HG02884 (cell line): ENCODE measurements around the gene ULBP2.
"Not testable (repeated sequence)": the region's sequence is repeated elsewhere in the genome, so short reads cannot be mapped to it uniquely, and the experiment has no call there.

Experiments
- ATAC-seq: cut with Tn5 transposase; IDR thresholded peaks from one replicate; pipeline ENCODE4 v1.9.1; 2021; ENCODE audit warnings: mild to moderate bottlenecking, moderate library complexity; ENCODE audit not compliant: unreplicated experiment

Gene ULBP2

DNA sequence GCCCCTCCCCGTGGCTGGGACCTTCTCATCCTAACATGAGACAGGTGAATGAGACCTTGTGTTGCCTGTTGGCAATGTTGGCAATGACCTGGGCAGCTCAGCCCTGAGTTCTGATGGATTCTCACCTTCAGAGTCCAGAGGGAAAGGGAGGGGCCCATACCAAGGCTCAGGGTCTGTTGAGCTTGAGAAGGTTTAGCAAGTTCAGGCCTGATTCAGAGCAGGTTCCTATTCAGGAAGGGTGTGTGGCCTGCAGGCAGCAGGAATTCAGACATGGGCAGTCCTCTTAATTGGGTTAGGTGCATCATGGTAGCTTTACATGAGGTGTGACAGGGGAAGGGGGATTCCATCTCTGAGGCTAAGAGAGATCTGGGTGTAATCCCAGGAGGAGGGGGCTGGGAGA is 5.7 kb downstream of the ULBP2 start:
- ATAC-seq = not testable (repeated sequence)

DNA sequence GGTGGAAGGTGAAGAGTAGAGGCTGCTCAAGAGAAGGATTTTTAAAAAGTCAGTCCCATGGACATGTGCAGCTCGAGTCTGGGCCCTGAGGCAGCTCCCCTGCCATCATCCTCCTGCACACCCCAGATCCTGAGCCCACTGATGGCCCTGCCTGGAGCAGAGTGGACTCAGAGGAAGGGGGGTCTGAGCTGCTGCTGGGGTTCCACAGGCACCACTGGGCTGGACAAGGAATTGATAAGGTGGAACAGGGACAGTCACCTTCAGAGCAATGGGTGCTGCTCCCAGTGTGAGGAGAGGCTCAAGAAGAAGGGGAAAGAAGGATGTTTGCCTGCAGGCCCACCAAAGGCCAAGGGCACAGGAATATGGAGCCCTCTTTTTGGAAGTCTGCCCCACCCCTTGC is 6.2 kb downstream of the ULBP2 start:
- no peak for ATAC-seq

DNA sequence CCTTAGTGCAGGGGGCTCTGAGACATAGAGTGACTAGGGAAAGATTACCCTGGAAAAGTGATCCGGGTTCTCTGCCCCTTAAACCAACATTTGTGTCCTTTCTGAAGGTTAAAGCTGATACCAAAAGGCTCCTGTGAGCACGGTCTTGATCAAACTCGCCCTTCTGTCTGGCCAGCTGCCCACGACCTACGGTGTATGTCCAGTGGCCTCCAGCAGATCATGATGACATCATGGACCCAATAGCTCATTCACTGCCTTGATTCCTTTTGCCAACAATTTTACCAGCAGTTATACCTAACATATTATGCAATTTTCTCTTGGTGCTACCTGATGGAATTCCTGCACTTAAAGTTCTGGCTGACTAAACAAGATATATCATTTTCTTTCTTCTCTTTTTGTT is 6.8 kb downstream of the ULBP2 start:
- ATAC-seq = no peak

DNA sequence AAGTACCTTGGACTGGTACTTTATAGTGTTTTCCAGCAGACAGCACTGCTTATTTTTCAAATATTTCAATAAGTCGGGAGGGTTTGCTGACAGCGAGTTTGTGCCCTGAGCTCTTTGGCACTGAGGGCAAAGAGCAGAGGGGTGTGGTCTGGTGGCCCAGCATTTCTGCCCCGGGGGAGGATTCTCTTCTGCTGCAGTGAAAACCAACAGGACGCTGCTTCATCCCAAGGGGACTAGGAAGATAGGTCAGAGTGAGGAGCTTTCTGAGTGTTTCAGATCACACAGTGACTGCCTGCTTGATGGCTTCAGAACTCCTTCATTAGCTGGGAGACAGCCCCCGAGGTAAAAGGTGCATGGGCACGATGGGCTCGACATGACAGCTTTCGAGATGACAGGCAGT is 8.6 kb downstream of the ULBP2 start:
- no peak for ATAC-seq

DNA sequence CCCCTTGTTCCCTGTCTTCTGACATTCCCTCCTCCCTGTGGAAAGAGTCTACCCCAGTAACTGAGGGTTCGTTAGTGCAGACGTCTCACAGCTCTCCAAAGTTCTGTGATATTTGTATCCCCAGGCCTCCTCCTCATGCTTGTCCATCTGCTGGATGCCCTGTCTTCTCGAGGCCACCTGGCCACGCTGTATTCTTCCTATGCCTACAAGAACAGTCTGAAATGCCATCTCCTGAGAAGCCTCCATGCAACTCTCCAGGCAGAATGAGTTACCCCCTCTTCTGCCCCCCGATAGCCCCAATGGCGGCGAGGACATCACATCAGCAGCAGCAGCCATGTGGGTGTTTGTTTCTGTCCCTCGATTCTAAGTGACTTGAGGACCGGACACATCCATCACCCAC is 9.3 kb downstream of the ULBP2 start:
- no peak for ATAC-seq

DNA sequence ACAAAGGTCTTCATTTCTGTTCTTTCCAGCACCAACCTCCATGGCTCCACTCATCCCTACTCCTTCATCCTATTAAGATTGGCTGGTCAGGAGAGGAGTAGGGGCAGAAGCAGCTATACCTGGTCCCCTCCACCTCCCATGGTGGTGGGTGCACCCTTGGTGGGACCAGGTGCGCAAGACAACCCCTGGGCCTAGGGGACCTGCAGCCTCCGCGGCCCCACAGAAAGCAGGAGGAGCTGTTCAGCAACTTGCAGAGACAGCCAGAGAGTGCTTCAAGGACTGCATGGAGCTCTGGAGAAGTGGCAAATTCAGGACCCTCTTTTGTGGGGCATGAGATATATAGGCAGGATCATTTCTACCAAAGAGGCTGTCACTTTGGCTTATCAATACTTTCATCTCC is 9.8 kb downstream of the ULBP2 start:
- no peak for ATAC-seq

DNA sequence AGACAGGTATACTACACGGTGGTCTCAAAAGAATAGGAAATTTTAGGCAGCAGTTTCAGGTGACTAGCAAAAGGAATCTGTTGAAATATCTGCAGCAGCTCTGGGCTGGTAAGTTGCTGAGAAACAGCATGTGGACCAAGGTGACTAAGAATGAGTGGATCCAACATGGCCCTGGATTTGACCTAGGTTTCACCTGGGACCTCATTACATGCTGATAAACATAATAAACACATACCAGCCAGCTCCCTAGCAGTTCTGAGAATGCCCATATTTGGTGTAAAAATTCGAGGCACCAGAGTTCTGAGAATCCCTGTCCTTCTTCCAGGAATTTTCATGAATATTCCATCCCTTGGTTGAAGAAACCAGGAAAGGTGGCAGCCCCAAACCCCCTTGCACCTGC is 11.6 kb downstream of the ULBP2 start:
- ATAC-seq = not testable (repeated sequence)

DNA sequence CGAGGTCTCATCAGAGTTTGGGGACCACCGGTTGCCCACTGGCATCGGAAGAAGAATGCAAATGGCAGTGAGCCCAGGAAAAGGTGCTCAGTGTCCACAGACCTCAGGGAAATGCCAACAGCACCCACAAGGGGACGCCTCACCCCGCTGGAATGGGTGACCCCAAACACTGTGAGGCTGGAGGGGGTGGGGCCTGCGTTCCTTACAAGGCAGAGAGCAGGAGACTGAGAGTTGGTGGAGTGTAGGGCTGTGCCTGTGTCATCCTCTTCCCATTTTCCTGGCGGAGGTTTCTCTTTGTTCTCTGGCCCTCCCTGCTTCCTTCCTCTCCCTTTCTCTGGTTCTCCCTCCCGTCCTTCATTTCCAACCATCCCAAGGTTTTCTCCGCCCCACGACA is 12.1 kb downstream of the ULBP2 start:
- ATAC-seq = not testable (repeated sequence)

DNA sequence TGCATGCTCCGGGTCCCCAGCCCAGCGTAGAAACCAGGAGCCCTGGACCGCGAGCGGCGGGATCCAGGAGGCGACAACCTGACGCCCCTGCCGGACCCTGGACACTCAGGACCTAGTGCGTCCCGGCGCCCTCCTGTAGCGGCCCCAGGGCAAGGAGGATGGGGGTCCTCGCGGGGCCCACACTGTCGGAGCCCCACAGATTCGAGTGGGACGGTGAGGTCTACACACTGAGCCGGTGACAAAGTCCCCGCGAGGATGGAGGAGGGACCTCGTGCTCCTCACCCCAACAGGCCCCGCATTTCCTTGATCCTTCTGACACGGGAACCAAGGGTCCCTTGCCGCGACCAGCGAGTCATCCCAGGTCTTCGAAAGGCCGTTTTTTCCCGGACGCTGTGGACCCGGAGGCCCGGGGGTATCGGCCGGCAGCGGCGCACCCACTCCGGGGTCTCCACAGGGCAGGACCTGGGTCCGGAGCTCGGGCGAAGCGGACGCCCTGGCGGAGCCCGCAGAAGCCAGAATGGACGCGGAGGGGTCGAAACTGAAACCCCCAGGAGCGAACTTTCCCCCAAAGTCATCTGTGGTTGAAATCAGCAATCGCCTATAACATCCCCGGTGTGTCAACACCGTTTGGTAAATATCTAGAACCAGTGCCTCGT is 12.6 kb downstream of the ULBP2 start:
- not testable (repeated sequence) for ATAC-seq

DNA sequence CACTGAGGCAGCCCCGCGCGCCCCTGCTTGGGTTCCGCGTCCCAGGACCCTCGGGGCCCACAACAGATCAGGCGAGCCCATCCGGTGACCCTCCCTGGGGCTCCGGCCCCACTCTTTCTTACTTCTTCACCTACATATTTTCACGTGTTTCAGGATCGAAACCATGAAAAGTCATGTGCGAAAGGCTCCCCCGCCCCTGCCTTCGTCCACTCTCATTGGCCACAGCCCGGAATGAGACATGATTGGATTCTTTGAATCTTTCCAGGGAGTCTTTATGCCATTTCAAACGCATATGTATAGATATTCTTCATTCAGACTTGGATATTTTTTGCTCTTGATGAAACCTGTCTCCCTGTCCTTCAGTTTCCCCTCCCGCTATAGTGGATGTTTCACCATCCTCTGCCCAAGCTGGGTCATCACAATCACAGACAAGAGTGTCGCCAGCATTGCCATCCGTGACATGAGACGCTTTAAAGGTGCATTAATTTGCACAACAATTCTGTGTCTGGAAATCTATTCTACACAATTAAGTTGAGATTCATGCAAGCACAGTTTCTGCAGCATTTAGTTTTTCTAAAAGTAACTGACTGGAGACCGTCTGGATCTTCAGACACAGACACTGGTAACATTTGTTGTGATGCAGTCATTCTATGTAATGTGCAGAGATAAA is 13.3 kb downstream of the ULBP2 start:
- not testable (repeated sequence) for ATAC-seq

DNA sequence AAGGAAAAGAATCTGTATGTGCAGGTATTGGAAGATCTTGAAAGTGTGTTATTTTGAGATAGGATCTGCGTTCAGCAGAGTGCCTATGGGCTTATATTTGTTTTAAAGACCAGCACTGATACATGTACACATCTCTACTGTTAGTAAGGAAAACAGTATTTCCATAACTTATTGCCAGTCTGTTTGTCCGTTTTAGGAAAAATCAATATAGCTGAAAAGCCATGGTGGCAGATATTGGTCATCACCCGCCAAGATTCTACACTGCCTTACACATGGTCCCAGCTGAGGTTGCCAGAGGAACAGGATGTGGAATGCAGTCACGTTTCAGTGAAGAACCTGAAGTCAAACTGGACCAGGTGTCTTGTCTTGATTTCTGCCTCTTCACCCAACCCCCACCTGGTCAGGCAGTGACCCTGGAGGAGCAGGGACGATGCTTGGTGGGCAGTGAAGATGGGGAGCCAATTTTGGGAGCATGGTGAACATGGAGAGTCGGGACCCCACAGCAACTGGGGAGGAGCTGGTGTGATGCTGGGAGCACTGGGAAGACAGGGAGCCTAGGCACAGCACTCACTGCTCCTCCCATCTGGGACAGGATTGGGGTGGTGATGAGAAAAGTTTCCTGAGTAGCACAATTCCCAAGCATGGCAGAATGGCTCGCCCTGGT is 14.0 kb downstream of the ULBP2 start:
- not testable (repeated sequence) for ATAC-seq

DNA sequence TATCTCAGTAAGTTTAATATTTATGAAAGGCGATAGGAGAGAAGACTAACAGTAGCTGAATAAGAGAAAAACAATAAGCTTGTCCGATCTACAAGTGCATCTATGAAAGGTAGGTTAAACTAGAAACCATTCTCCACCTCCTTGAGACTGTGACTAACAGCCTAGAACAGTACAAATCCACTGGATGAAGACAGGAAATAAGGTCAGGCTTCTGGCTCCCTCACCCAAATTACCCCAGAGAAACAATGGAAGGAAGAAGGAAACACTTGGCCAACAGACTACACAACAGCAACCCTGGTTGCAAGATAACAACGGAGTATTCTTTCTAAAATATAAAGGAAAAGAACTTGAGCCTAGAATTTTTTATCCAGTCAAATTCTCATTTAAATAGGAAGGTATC is 16.3 kb downstream of the ULBP2 start:
- ATAC-seq = not testable (repeated sequence)

DNA sequence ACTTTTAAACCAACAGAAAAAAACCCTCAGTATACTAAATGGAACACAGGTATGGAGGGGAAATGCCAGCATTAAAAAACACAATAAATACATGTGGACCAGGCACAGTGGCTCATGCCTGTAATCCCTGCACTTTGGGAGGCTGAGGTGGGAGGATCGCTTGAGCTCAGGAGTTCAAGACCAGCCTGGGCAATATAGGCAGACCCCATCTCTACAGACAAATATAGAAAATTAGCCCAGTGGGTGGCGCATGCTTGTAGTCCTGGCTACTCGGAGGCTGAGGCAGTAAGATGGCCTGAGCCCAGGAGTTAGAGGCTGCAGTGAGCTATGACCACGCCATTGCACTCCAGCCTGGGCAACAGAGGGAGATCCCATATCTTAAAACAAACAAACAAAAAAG is 18.0 kb downstream of the ULBP2 start:
- ATAC-seq = not testable (repeated sequence)

DNA sequence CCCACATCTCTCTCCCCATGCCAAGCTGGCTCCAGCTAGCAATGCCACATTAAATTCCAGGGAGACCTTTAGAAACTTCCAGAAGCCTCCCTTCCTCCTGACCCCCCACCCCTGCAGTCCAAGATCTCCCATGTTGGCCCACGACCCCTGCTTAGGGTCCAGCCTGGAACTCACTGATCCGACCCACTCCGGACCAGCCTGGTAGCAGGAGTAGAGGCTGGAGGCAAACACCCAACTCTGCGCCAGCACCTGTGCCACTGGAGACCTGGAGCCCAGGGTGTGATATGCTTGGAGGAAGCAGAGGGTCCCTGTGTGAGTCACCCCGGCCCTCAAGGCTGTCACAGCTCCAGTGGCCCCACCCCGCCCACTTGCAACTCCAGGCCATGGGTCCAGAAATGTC is 18.7 kb downstream of the ULBP2 start:
- ATAC-seq = no peak

DNA sequence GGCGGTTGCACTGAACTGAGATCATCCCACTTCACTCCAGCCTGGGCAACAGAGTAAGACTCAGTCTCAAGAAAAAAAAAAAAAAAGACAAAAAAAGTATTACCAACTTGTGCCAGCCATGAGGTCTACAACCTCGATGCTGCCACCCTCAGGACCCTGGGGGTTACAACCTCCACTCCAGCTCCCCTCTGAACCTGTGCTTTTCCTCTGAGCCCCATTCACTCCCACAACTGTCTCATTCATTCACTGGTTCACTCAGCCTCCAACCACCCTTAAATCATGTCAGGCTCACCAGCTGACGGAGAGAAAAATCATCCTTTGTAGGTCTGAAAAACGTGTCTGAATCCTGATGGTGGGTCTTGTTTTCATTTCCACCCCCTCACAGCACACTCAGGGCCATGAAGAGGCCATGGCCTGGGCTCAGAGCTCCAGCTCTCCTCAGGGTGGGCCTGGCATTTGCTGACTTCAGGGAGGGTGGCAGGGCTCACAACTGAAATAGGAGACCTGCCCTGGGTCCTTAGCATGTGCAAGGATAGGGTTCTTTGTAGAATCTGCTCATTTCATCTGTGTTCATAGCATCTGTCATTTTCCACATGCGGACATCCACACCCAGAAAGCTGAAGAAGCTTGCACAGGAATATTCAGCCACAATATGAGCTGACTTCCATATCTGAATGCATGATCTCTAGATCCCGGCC is 20.1 kb downstream of the ULBP2 start:
- ATAC-seq = no peak

DNA sequence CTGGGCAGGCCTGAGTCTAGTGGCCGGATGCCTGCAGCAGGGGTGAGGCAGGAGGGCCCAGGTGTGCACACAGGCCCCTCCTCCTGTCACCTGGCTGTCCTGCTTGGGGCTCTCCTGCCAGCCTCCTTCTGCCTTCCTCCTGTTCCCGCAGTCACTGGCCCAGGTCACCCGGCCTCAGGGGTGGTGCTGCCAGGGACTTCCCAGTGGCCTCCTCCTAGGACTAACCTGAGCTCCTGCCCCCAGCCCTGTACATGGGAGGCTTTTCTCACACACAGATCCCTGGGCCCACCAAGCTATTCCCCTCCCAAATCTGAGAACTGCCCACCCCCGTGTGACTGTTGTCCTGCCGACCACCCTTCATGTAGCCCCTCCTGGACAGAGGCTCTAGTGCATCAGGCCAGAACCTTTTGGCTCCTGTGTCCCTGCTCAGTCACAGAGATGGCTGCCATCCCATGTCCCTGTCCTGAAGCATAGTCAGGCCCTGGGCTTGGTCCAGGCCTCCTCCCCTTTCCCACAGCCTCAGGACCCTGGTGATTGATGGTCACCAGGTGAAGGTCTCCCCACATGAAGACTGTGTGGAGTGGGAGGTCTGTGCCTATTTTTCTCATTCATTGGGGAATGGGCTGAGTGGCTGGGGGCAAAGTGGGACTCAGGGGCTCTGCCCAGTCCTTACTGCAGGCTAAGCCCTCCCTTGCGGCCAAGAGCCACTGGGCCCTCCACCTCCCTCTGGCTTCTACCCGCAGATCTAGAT is 20.8 kb downstream of the ULBP2 start:
- no peak for ATAC-seq

DNA sequence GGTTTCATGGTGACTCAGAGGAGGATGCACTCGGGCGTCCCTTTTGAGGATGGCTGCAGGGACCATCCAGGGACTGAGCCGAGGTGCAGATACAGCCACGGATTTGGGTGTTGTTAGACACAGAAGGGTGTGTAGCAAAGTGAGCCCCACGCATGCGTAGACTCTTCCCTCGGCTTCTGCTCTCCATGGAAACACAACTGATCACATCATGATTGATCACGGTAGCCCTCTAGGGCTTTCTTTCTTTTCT is 21.3 kb downstream of the ULBP2 start:
- ATAC-seq = peak; percentile 19

DNA sequence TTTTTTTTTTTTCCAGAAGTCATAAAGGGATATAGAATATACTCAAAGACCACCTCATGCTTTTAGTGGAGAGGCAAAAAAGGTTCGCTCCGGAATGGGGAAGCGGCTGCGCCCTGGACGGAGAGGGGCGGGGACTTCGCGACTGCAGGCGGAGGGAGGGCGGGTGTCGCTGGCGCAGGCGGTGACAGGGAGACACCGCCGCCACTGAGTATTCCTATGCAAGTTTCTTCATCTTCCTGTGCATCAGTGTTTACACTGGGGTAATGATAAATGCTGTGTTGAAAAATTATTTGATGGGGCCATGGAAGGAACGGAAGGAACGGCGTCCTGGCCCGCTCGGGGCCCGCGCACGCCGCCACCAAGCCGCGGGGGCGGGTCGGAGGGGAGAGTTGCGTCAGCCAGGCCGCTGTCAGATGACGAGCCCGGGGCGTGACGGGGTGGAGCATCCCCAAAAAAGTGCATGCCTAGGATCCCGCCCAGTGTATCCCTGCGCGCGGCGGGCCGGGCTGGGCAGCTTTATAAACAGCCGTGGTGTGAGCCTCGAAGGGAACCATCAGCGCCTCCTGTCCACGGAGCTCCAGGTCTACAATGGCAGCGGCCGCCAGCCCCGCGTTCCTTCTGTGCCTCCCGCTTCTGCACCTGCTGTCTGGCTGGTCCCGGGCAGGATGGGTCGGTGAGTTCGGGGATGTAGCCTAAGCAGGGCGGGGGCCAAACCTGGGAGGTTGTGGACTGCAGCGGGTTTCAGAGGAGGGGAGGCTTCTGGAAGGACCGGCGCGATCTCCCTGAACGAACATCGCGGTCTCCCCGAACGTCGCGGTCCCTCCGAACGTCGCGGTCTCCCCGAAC is 21.9 kb downstream of the ULBP2 start, which contains the start of gene ULBP1:
ULBP1 (plus strand) TSS at position 482 of the 846 bp plus-strand sequence; CDS start at position 589, 107 bp downstream.
- peak; percentile 63 for ATAC-seq

DNA sequence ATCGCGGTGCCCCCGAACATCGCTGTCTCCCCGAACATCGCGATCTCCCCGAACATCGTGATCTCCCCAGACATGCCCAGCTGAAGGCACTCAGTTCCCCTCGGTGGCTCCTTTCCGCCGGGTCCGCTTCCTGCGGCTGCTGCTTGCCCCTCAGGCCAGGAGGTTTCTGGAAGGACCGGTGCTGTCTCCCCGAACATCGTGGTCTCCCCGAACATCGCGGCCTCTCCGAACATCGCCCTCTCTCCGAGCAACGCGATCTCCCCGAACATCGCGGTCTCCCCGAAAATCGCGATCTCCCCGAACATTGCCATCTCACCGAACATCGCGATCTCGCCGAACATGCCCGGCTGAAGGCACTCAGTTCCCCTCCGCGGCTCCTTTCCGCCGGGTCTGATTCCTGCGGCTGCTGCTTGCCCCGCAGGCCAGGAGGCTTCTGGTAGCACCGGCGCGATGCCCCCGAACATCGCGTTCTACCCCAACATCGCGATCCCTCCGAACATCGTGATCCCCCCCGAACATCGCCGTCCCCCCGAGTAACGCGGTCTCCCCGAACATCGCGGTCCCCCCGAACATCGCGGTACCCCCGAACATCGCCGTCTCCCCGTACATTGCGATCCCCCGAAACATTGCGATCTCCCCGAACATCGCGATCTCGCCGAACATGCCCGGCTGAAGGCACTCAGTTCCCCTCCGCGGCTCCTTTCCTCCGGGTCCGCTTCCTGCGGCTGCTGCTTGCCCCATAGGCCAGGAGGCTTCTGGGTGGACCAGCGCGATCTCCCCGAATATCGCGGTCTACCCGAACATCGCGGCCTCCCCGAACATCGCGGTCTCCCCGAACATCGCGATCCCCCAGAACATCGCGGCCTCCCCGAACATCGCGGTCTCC is 22.7 kb downstream of the ULBP2 start:
- no peak for ATAC-seq
